HUES6 (cell line): ENCODE results near the gene TNFRSF25.

Source experiments
- H3K27ac ChIP-seq: 2 replicates; pipeline ENCODE4 v1.7.0; 2013; ENCODE audit warnings: low read depth, mild to moderate bottlenecking, low read length, inconsistent platforms
- H3K27me3 ChIP-seq: 2 replicates; pipeline ENCODE4 v1.6.1; 2013; ENCODE audit warnings: low read length; ENCODE audit not compliant: control insufficient read depth, insufficient read depth
- H3K36me3 ChIP-seq: 2 replicates; pipeline ENCODE4 v1.6.1; 2013; ENCODE audit warnings: low read length; ENCODE audit not compliant: control insufficient read depth, insufficient read depth
- H3K4me1 ChIP-seq: 2 replicates; pipeline ENCODE4 v1.6.1; 2013; ENCODE audit warnings: low read length; ENCODE audit not compliant: control insufficient read depth, insufficient read depth
- H3K4me3 ChIP-seq: 2 replicates; pipeline ENCODE4 v1.5.1; 2013; ENCODE audit warnings: low read depth, low read length
- H3K9ac ChIP-seq: one replicate; pipeline ENCODE4 v1.6.1; 2013; ENCODE audit warnings: mild to moderate bottlenecking, low read length
- H3K9me3 ChIP-seq: 2 replicates; pipeline ENCODE4 v1.6.1; 2013; ENCODE audit warnings: low read depth, low read length; ENCODE audit not compliant: control insufficient read depth, insufficient read depth

The TNFRSF25 gene

DNA sequence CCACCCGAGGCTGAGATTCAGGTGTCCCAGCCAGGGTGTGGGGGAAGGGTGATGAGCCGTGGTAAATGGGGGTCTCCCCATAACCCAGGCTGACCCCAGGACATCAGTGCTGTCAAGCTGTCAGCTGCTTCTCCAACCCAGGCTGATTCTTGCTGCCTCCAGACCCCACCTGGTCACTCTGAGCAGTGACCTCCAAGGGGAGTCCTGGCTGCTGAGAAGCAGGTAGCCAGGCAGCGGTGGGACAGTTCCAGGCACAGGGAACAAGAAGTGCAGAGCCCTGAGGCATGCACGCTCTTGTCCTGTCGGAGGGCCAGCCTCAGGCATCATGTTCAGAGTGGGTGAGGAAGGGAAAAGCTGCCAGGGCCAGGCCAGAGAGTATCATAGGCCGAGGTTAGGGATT is 40.3 kb downstream of the TNFRSF25 start:
- Histone ChIP-seq H3K9me3 (no peaks in the 10 kb centered on the region), H3K9ac (no peak overlapping the region), H3K27me3 (peaks cover 86% of the 10 kb centered on the region), H3K4me3 (no peak overlapping the region), H3K36me3 (no peaks in the 10 kb centered on the region), H3K27ac (no peak overlapping the region), H3K4me1 (peaks cover 8% of the 10 kb centered on the region)

DNA sequence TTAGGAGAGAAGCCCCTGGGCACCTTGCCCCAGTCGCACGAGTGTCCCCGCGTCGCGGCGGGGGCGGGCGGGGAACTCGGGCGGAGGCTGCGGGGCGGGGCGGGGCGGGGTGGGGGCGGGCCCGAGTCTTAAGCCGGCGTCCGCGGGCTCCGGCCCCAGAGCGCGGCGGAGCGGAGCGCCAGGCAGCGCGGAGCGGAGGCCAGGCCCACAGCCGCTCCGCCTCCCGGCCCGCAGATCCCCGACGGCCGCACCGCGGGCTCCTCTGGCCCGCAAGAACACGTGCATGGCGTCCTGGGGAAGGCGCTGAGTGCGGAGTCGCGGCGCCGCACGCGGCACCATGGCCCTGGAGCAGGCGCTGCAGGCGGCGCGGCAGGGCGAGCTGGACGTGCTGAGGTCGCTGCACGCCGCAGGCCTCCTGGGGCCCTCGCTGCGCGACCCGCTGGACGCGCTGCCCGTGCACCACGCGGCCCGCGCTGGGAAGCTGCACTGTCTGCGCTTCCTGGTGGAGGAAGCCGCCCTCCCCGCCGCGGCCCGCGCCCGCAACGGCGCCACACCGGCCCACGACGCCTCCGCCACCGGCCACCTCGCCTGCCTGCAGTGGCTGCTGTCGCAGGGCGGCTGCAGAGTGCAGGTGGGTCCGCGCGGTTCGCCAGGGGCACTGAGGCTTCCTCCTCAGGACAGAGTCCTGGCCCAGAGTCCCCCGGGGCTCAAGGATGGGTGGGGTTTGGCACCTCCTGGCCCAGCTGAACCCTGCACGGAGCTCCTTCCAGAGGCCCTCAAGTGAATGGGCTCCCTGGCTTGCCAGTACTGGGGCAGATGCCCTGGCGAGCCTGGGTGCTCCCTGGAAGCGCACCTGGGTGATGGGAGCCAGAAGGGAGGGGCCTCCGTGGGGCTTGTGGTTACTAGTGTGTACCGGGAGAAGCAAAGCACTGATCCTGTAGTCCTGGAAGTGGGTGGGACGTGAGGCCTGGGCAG is 41.1 kb downstream of the TNFRSF25 start, which contains the start of gene ESPN:
Gene ESPN (plus strand): TSS at position 158 of the 975 bp plus-strand sequence. CDS start 180 bp downstream, at position 338.
- no peaks in the 10 kb centered on the region for H3K9me3 ChIP-seq
- H3K27me3 ChIP-seq: peaks cover 87% of the 10 kb centered on the region
- H3K9ac ChIP-seq: no peak within 1 kb of the TSS
- peak within 1 kb of the TSS; percentile 47 for H3K4me3 ChIP-seq
- H3K27ac ChIP-seq: no peak within 1 kb of the TSS
- H3K4me1 ChIP-seq: peaks cover 15% of the 10 kb centered on the region
- H3K36me3 ChIP-seq: no peaks in the 10 kb centered on the region

DNA sequence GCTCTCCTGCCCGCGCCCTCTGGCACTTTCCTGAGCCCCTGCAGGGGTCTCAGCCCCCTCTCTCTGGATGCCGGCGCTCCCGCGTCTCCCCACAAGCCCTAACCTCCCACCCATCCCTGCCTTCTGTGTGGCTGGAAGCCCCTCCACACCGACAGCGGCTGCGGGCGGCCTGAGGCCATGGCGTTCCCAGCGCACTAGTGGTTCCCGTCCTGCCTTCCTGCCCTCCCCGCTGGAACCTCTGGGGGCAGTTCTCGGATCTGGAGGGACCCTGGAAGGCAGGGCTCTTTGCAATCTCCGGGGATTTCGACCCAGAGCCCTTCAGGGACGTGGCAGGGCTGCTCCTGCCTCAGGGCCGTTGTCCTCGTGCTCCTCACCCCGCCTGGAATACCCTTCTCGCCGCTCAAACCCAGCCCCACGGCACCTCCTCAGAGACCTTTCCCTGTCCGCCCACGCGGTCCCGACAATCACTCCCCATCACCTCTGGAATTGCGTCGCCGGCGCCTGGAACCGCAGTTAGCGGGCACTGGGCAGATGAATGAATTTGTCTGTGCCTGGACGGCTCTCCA is 41.9 kb downstream of the TNFRSF25 start:
- Histone ChIP-seq H3K9ac (no peak overlapping the region), H3K4me3 (peak overlapping the region; percentile 37), H3K4me1 (peaks cover 15% of the 10 kb centered on the region)

DNA sequence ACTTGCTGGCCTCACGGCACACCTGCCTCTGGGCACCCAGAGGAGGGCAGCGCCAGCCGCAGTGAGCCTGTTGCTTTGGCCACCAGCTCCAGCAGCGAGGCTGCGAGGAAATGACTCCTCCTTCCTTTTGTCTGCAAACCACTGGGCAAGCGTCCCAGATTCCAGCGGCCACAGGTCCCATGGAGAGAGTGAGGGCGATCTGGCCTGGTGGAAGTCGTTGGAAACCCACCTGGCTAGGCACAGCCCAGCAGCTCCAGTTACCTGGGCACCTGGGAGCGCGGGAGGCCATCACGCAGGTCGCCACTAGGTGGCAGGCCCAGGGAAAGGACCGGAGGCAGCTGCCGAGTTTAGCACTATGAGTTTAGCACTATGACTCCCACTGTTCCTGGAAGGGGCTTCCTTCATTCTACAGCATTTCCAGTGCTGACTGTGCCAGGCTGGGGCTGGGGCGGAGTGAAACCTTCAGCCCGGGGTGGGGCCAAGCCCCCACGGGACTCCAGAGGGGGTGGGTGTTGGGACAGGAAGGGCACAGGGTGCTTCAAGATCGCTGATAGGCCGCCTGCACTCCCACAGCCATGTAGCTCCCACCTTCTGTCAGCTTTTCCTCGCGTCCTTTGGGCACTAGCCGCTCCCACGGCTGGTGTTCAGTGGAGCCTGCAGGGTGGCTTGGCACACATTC is 42.5 kb downstream of the TNFRSF25 start:
- Histone ChIP-seq H3K36me3 (no peaks in the 10 kb centered on the region), H3K4me1 (peaks cover 15% of the 10 kb centered on the region), H3K4me3 (peak overlapping the region; percentile 37), H3K27me3 (peaks cover 97% of the 10 kb centered on the region), H3K27ac (no peak overlapping the region), H3K9me3 (no peaks in the 10 kb centered on the region), H3K9ac (no peak overlapping the region)

More for the DNA sequence above, 41.9 kb downstream of the TNFRSF25 start:
- Histone ChIP-seq H3K9me3 (no peaks in the 10 kb centered on the region), H3K27ac (no peak overlapping the region), H3K27me3 (peaks cover 91% of the 10 kb centered on the region), H3K36me3 (no peaks in the 10 kb centered on the region)

DNA sequence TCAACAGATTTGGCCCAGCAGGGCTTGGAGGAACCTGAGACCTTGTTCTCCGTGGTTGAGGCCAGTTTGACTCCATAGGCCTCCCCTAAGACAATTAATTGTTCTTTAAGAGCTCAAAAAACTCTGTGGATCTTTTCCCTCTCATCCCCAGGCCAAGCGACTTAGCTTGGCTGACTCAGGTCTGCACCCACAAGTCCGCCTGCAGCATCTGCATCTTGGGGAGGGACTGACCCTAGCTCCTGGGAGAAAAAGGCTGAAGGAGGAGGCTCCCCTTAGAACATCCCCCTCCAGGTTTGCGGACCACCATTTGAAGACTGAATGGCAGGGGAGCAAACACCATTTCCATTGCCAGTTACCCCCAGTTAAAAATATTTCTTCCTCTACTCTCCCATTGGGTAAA is 44.7 kb downstream of the TNFRSF25 start:
- Histone ChIP-seq H3K27me3 (peaks cover 99% of the 10 kb centered on the region), H3K4me1 (peaks cover 11% of the 10 kb centered on the region), H3K9me3 (no peaks in the 10 kb centered on the region), H3K36me3 (no peaks in the 10 kb centered on the region), H3K4me3 (no peak overlapping the region), H3K9ac (no peak overlapping the region), H3K27ac (no peak overlapping the region)

DNA sequence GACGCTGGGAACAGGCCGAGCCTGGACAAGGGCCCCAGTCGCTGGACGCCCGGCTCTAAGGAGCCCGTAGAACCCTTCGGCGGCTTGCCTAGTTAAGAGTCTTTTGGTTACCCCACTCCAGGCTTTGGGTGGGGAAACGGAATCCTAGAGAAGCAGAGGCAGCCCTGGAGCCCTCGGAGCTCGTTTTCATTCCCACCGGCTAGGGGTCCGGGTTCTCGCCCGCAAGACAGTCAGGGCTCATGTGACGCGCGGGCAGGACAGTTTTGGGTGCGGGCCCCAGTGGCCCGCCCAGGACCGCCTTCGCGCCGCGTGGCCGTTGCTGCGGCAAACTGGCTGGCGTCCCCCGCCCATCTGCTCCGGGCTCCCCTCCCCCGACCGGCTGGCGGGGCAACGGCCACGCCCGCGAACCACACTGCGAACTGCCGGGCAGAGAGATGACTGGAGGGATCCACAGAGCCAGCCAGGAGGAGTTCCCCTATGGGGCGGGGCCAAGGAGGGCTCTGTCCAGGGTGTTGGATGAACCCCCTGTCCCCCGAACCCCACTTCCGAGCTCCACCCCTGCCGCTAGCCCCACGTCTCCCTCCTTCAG is 45.4 kb downstream of the TNFRSF25 start:
- Histone ChIP-seq H3K27ac (no peak overlapping the region), H3K9ac (no peak overlapping the region), H3K36me3 (no peaks in the 10 kb centered on the region), H3K9me3 (no peaks in the 10 kb centered on the region), H3K4me3 (peak overlapping the region; percentile 54), H3K4me1 (peaks cover 15% of the 10 kb centered on the region), H3K27me3 (peaks cover 99% of the 10 kb centered on the region)

DNA sequence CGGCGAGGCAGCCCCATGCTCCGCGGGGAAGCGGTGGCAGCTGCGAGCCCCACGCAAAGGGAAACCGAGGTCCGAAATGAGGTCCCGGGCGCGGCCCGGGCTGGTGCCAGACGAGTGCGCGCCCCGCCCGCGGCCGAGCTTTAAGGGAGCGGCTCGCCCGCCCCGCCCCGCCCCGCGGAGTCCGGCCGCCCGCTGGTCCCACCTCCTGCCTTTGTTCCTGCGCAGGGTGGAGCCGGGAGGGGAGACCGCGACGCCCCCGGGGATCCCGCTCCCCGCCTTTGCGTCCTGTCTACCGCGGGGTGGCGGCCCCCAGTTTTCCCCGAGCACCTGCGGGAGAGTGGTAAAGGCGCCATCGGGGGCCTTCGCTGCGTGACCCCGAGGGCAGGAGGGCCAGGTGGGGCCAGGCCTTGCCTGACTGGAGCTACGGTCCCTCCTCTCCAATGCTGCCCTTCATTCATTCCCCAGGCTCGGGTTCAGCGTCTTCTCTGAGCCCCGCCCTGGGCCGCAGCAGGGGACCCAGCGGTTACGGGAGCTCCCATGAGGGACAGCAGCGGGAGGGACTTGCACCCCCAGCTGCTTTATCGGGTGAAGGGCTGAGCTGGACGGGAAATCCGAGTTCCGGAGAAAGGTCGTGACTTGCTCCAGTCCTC is 46.0 kb downstream of the TNFRSF25 start, which contains the start of gene HES2:
Gene HES2 (minus strand): TSS at position 116 of the 650 bp plus-strand sequence. CDS start 99 bp downstream, at position 17.
- peaks cover 99% of the 10 kb centered on the region for H3K27me3 ChIP-seq
- peak within 1 kb of the TSS; percentile 54 for H3K4me3 ChIP-seq
- no peaks in the 10 kb centered on the region for H3K9me3 ChIP-seq
- H3K27ac ChIP-seq: no peak within 1 kb of the TSS
- no peak within 1 kb of the TSS for H3K9ac ChIP-seq
- no peaks in the 10 kb centered on the region for H3K36me3 ChIP-seq
- peaks cover 21% of the 10 kb centered on the region for H3K4me1 ChIP-seq

DNA sequence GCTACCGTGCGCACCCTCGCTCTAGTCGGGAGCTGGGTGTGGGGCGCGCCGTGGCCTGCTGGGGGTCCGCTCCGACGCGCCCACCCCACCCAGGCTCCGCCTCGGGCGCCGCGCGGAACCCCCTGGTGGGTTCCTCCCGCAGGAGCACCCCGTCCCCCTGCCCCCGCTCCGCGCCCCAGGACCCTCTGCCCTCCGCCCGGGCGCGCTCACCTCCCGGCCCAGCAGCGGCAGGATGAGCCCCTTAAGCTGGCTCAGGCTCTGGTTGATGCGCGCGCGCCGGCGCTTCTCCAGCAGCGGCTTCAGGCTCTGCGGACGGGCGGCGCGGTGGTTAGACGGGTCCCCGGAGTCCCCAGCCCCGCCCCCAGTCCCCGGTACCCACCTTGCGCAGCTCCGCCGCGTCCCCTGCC is 46.6 kb downstream of the TNFRSF25 start:
- H3K4me3 ChIP-seq: peak overlapping the region; percentile 54
- no peaks in the 10 kb centered on the region for H3K36me3 ChIP-seq
- H3K9me3 ChIP-seq: no peaks in the 10 kb centered on the region
- H3K27me3 ChIP-seq: peaks cover 99% of the 10 kb centered on the region
- H3K27ac ChIP-seq: no peak overlapping the region
- H3K4me1 ChIP-seq: peaks cover 27% of the 10 kb centered on the region
- no peak overlapping the region for H3K9ac ChIP-seq

DNA sequence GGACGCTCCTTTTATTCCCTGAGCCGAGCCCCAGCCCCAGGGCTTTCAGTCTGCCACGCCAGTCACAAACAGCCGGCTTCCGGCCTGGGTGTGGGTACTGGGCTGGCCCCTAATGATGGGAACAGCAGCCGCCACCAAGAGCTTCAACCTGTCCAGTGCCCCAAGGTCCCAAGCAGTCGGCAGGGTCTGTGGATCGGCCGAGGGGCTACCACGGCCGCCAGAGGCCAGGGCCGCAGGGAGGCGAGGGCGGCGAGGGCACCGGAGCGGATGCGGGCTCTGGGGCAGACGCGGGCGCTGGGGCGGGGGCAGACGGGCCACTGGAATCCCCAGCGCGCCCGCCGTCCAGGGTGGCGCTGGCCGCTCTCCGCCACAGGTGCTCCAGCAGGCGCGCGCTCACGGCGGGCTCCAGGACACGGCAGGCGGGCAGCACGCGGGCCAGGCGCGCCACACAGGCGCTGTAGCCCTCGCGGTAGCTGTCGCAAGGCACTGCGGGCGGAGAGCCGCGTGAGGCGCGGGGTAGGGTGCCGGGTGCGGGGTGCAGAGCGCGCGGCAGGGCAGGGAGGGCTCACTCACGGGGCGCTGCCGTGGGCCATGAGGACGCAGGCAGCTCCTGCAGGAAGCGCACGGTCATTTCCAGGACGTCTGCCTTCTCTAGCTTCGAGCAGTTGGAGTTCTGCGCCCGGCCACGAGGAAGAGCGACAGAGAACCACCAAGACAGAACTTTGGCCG is 47.1 kb downstream of the TNFRSF25 start:
- Histone ChIP-seq H3K4me1 (peaks cover 30% of the 10 kb centered on the region), H3K4me3 (peak overlapping the region; percentile 54), H3K27ac (no peak overlapping the region), H3K36me3 (no peaks in the 10 kb centered on the region), H3K27me3 (peaks cover 98% of the 10 kb centered on the region), H3K9ac (no peak overlapping the region), H3K9me3 (no peaks in the 10 kb centered on the region)
